Subcutaneous abdominal adipose tissue (tissue), 5 donors: ENCODE results near the gene BANF1.

Source experiments
- H3K27ac ChIP-seq: one replicate; pipeline ENCODE4 v1.7.0; 2013; ENCODE audit warnings: low read depth, mild to moderate bottlenecking, inconsistent platforms, low read length, moderate library complexity
- H3K27me3 ChIP-seq, 5 donors: one replicate each; pipeline ENCODE4 v1.7.0; 2013; ENCODE audit warnings: low read length in 5 of 5, inconsistent platforms in 1 of 5; ENCODE audit not compliant: control insufficient read depth in 5 of 5, insufficient read depth in 4 of 5
- H3K36me3 ChIP-seq, 5 donors: one replicate each; pipeline ENCODE4 v1.7.0; 2013; ENCODE audit warnings: low read length in 5 of 5; ENCODE audit not compliant: control insufficient read depth in 5 of 5, insufficient read depth in 5 of 5
- H3K4me1 ChIP-seq, 5 donors: one replicate each; pipeline ENCODE4 v1.7.0; 2013; ENCODE audit warnings: low read length in 5 of 5, mild to moderate bottlenecking in 3 of 5, moderate library complexity in 1 of 5; ENCODE audit not compliant: control insufficient read depth in 5 of 5, insufficient read depth in 5 of 5
- H3K4me3 ChIP-seq, 5 donors: one replicate each; pipeline ENCODE4 v1.7.0; 2013; ENCODE audit warnings: low read length in 5 of 5, low read depth in 1 of 5
- H3K9ac ChIP-seq, 5 donors: one replicate each; pipeline ENCODE4 v1.7.0; 2013; ENCODE audit warnings: low read length in 5 of 5, mild to moderate bottlenecking in 4 of 5, moderate library complexity in 3 of 5
- H3K9me3 ChIP-seq, 5 donors: one replicate each; pipeline ENCODE4 v1.7.0; 2013; ENCODE audit warnings: low read length in 5 of 5; ENCODE audit not compliant: control insufficient read depth in 5 of 5
- donor health status: healthy.
- donor health status: healthy.
- donor health status: healthy.
- donor health status: healthy.
- donor health status: healthy.

The BANF1 gene

DNA sequence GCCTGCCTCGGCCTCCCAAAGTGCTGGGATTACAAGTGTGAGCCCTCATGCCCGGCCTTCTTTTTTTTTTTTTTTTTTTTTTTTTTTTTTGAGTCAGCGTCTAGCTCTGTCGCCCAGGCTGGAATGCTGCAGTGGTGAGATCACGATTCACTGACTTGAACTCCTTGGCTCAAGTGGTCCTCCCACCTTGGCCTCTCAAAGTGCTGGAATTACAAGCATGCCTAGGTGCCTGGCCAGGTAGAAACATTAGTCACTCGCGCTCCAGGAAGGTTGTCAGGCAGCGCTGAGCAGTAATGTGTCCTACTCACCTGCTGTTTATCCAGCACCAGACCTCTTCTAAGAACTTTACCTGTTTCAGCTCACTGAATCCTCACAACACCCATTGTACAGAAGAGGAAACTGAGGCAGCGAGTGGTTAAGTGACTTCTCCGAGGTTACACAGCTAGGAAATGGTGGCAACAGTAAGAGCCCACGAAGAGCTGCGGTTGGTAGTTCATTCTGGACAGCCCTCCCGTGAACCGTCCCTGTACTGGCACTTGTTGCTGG, 9.0 kb downstream of the BANF1 start:
- Histone ChIP-seq H3K4me3 (no peak overlapping the region), H3K36me3 (peaks cover 0 to under 1% (median 0%) of the 10 kb centered on the region in 5 donors), H3K27me3 (peaks cover 9 to 28% (median 23%) of the 10 kb centered on the region in 5 donors), H3K9me3 (no peaks in the 10 kb centered on the region), H3K4me1 (peaks cover 0 to 33% (median 17%) of the 10 kb centered on the region in 5 donors), H3K27ac (no peak overlapping the region), H3K9ac (no peak overlapping the region)

DNA sequence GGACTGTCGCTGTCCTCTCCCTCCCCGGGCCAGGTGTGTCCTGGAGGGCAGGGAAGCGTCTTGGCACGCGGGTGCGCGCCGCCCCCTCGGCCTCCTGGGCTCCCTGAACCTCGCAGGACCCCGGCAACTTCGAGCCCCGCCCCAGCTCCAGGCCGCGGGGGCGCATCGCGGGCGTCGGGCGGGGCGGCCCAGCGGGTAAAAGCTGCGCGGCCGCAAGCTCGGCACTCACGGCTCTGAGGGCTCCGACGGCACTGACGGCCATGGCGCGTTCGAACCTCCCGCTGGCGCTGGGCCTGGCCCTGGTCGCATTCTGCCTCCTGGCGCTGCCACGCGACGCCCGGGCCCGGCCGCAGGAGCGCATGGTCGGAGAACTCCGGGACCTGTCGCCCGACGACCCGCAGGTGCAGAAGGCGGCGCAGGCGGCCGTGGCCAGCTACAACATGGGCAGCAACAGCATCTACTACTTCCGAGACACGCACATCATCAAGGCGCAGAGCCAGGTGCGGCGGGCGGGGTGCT, 9.5 kb downstream of the BANF1 start, which contains the start of gene CST6:
CST6 (plus strand) TSS at position 224 of the 519 bp plus-strand sequence; CDS start at position 261, 37 bp downstream.
- H3K27ac ChIP-seq: no peak within 1 kb of the TSS
- peaks cover 9 to 28% (median 23%) of the 10 kb centered on the region in 5 donors for H3K27me3 ChIP-seq
- H3K9ac ChIP-seq: no peak within 1 kb of the TSS
- H3K4me1 ChIP-seq: peaks cover 0 to 36% (median 17%) of the 10 kb centered on the region in 5 donors
- no peak within 1 kb of the TSS for H3K4me3 ChIP-seq
- H3K36me3 ChIP-seq: no peaks in the 10 kb centered on the region
- H3K9me3 ChIP-seq: no peaks in the 10 kb centered on the region

DNA sequence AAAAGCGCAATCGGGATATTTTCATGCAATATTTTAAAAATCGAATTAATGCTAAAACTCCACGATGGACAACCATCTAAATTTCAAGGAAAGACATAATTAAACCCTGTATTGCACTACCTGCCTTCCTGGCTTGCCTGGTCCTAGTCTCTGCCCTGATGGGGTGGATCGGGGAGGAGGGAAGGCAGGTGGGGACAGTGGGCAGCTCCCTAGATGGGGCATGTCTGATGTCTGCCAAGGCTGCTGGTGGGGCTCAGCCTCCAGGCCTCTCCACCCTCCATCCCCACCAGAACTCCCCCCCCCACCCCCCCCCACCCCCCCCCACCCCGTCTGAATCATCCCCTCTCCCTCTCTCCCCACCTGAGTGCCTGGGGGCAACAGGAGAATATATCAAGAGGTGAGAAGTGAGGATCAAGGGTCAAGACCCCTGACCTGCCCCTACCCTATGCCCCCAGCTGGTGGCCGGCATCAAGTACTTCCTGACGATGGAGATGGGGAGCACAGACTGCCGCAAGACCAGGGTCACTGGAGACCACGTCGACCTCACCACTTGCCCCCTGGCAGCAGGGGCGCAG, 10.2 kb downstream of the BANF1 start:
- no peaks in the 10 kb centered on the region for H3K36me3 ChIP-seq
- H3K4me3 ChIP-seq: no peak overlapping the region
- H3K9ac ChIP-seq: no peak overlapping the region
- peaks cover 0 to 36% (median 17%) of the 10 kb centered on the region in 5 donors for H3K4me1 ChIP-seq
- H3K27me3 ChIP-seq: peaks cover 9 to 28% (median 23%) of the 10 kb centered on the region in 5 donors
- H3K9me3 ChIP-seq: no peaks in the 10 kb centered on the region
- H3K27ac ChIP-seq: no peak overlapping the region

DNA sequence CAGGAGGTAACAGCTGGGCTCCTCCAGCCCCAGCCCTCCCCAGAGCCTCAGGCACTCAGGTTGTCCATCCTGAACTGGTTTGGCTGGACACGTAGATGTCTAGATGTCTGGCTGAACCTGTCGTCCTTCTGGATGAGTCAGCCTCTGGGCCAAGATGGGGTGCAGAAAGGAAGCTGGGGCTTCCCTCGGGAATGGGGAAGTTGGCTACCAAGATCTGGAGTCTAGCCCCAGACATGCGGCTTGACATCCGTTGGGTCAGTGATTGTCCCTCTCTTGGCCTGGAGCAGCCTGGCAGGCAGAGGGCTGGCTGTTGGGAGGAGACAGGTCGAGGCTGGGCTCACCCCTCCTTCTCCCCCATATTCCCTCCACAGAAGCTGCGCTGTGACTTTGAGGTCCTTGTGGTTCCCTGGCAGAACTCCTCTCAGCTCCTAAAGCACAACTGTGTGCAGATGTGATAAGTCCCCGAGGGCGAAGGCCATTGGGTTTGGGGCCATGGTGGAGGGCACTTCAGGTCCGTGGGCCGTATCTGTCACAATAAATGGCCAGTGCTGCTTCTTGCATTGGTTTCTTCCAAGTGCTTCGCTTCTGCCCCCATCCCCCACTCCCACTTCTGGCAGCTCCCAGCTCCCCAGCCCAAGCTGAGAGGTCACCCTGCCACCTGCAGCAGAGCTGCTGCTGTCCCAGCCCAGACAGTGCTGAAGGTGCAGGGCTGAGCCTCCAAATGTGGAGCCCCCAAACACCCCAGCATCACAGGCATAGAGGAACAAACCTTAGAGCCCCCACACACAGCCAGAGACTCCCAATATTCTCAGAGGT, 10.9 kb downstream of the BANF1 start:
- H3K27ac ChIP-seq: no peak overlapping the region
- H3K9me3 ChIP-seq: no peaks in the 10 kb centered on the region
- no peaks in the 10 kb centered on the region for H3K36me3 ChIP-seq
- peaks cover 9 to 28% (median 23%) of the 10 kb centered on the region in 5 donors for H3K27me3 ChIP-seq
- H3K4me3 ChIP-seq: no peak overlapping the region
- H3K4me1 ChIP-seq: peaks cover 0 to 36% (median 17%) of the 10 kb centered on the region in 5 donors
- H3K9ac ChIP-seq: no peak overlapping the region

DNA sequence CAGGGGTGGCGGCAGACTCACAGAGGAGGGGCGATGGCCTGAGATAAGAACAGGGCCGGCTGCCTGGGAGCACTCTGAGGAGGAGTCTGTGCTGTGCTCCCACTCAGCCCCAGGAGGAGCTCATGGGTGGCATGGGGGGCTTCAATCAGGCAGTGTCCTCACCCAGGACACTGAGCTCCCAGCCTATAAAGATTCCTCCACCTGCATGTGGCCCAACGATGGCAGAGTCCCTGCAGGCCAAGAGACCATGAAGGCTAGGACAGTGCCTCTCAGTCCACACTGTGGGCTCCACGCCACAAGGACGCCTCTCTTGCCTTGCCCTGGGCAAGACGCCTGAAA, 11.4 kb downstream of the BANF1 start:
- peaks cover 0 to 36% (median 17%) of the 10 kb centered on the region in 5 donors for H3K4me1 ChIP-seq
- peaks cover 9 to 28% (median 23%) of the 10 kb centered on the region in 5 donors for H3K27me3 ChIP-seq
- no peaks in the 10 kb centered on the region for H3K9me3 ChIP-seq
- no peak overlapping the region for H3K4me3 ChIP-seq
- H3K27ac ChIP-seq: no peak overlapping the region
- no peaks in the 10 kb centered on the region for H3K36me3 ChIP-seq
- no peak overlapping the region for H3K9ac ChIP-seq

DNA sequence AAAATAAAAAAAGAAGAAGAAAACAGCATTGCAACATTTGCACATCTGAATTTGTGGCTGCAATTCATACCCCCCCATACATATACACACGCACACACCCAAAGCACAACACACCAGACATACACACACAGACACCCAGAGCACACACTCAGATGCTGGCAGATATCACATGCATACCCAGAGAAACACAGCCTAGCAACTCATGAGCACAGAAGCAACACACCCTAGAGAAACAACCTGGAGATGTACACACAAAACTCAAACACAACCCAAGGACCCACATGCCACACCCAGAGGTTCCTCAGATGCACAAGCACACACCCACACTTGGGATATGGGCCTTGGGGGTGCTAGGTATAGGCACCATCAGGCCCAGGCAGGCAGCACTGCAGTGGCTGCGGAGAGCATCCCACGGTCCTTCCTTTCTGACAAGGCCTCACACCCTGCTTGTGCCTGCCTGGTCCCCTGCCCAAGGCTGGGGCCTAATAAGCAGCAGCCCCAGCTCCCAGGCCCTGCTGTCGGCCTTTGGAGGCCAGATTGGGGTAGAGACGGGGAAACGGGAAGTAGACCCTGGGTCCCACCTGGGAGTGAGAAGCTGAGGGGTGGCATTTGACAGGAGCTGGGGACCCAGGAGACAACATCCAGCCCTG, 12.6 kb downstream of the BANF1 start:
- Histone ChIP-seq H3K4me3 (no peak overlapping the region), H3K27ac (no peak overlapping the region), H3K36me3 (no peaks in the 10 kb centered on the region), H3K4me1 (peaks cover 0 to 36% (median 17%) of the 10 kb centered on the region in 5 donors), H3K27me3 (peaks cover 9 to 28% (median 23%) of the 10 kb centered on the region in 5 donors), H3K9me3 (no peaks in the 10 kb centered on the region), H3K9ac (peak overlapping the region in 2 of 5 donors; percentile 16 to 26)

DNA sequence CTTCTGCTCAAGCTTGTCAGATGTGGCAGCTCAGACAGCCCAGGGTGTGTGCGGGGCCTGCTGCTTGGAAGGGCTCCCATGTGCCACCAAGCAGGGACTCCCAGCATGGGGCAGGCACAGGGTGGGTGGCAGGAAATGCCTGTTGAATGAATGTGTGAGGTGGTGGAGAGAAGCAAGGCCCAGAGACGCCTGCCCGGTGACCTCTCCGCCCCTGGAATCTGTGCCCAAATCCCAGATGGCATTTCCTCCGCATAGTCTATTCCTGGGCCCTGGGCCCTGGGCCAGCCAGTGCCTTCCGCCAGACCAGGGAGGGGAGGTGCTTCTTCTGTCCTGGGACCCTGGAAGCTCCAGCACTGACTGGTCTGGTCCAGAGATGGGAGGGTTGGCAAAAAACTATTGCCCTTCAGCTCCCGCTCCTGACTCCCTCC, 13.2 kb downstream of the BANF1 start:
- Histone ChIP-seq H3K4me3 (no peak overlapping the region), H3K27ac (no peak overlapping the region), H3K9ac (peak overlapping the region in 1 of 5 donors; percentile 26), H3K9me3 (no peaks in the 10 kb centered on the region), H3K36me3 (no peaks in the 10 kb centered on the region), H3K27me3 (peaks cover 9 to 28% (median 23%) of the 10 kb centered on the region in 5 donors), H3K4me1 (peaks cover 0 to 36% (median 17%) of the 10 kb centered on the region in 5 donors)

DNA sequence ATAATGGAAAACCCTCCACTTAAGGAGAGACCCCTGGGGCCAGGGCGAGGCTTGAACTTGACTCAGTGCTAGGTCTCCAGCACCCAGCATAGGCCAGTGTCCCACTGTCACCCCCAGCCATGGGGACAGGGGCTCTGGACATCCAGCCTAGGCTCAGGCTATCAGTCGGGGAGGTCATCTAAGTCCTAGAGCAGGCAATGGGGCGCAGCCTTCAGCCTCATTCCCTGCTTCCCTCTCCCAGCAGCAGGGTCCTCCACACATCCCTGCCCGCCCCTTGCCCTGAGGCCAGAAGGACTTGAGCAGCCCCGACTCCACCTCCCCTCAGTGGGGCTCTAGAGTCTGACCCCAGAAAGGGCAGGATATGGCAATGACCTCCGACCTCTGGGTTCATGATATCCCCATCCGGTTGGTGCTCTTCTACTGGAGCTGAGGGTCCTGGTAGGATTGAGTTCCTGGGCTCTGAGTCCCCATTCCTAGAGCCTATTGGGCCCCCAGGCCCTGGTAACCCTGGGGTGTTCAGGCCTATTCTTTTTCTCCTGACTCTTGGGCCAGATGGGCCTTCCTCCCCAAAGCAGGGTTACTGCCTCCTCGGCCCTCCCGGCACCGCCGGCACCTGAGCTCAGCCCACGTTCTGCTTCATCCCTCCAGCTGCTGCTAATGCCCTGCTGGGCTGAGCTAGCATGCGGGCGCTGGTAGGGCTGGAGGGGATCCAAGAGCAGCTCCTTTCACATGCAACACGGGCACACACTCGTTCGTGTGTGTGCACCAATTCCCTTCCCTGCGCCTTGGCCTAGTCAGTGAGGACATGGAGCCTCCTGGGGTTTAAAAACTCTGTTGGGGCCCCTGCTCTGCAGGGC, 13.9 kb downstream of the BANF1 start:
- no peaks in the 10 kb centered on the region for H3K9me3 ChIP-seq
- no peaks in the 10 kb centered on the region for H3K36me3 ChIP-seq
- peaks cover 9 to 26% (median 23%) of the 10 kb centered on the region in 5 donors for H3K27me3 ChIP-seq
- no peak overlapping the region for H3K9ac ChIP-seq
- no peak overlapping the region for H3K27ac ChIP-seq
- peaks cover 0 to 36% (median 17%) of the 10 kb centered on the region in 5 donors for H3K4me1 ChIP-seq
- no peak overlapping the region for H3K4me3 ChIP-seq

DNA sequence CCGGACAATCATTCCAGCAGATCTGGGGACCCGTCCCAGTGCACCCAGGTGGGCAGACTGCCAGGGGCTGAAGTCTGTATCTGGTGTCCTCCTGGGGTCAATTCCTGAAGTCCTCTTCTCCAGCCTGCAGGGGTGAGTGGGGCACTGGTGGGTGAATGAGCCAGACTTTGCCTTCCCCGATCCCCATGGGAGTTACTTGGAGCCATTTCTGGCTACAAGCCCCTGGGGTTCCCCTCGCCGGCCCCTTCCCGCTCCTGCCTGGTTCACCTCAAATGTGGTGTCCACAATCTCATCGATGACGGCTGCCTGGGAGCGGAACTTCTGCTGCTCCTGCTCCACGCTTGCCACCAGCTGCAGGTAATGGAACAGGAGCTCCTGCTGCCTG, 14.5 kb downstream of the BANF1 start:
- Histone ChIP-seq H3K36me3 (no peaks in the 10 kb centered on the region), H3K27me3 (peaks cover 6 to 19% (median 17%) of the 10 kb centered on the region in 5 donors), H3K4me1 (peaks cover 0 to 34% (median 17%) of the 10 kb centered on the region in 5 donors), H3K27ac (no peak overlapping the region), H3K9me3 (no peaks in the 10 kb centered on the region), H3K4me3 (no peak overlapping the region), H3K9ac (no peak overlapping the region)
